IPS-18a (cell line): ENCODE data around the gene AR.

Experiments
- H3K27ac ChIP-seq: one replicate; pipeline ENCODE4 v1.5.1; 2013; ENCODE audit warnings: low read length
- H3K27me3 ChIP-seq: one replicate; pipeline ENCODE4 v1.6.1; 2013; ENCODE audit warnings: mild to moderate bottlenecking, low read length; ENCODE audit not compliant: control insufficient read depth, insufficient read depth
- H3K36me3 ChIP-seq: one replicate; pipeline ENCODE4 v1.6.1; 2013; ENCODE audit warnings: low read depth, low read length; ENCODE audit not compliant: control insufficient read depth
- H3K4me1 ChIP-seq: one replicate; pipeline ENCODE4 v1.6.1; 2013; ENCODE audit warnings: low read depth, low read length; ENCODE audit not compliant: control insufficient read depth
- H3K4me3 ChIP-seq: one replicate; pipeline ENCODE4 v1.5.1; 2013; ENCODE audit warnings: low read length
- H3K9ac ChIP-seq: one replicate; pipeline ENCODE4 v1.6.1; 2013; ENCODE audit warnings: mild to moderate bottlenecking, low read length, moderate library complexity
- H3K9me3 ChIP-seq: one replicate; pipeline ENCODE4 v1.6.1; 2013; ENCODE audit warnings: low read depth, low read length; ENCODE audit not compliant: control insufficient read depth

AR gene

DNA sequence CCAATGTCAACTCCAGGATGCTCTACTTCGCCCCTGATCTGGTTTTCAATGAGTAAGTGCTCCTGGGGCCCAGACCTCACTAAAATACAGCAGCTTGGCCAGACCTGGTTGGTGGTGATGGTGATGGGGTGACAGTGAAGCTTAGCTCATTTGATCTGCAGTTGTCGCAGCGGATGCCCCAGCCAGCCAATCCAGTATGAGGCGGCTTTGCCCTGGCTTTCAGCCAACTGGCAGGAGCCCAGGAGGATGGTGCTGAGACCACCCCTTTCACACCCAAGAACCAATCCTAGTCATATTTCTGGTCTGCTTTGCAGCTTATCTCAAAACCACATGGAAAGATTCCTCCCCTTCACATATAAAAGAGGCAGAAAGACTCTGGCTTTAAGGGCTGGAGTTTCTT lies 173.8 kb downstream of the AR start:
- Histone ChIP-seq H3K9me3 (peaks cover 12% of the 10 kb centered on the region), H3K27me3 (no peaks in the 10 kb centered on the region), H3K4me3 (no peak overlapping the region), H3K27ac (no peak overlapping the region), H3K4me1 (no peaks in the 10 kb centered on the region), H3K36me3 (no peaks in the 10 kb centered on the region), H3K9ac (no peak overlapping the region)

DNA sequence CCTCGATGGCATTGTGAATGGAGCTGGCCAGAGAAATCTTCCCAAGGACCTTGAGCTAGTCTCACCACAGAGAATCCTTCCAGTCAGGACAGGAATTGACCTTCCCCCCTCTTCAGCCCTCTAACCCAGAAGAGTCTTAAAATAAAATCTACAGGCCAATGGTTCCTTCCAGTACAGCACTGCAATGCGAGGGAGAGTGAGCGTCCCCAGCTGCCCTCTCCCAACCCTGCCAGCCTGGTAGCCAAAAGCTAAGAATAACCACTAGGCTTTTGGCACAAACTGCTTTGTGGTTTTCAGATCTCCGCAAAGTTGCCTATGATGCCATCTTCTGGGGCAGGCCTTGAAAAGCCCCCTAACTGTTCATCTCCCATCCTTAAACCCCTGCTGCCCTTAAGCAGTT lies 175.1 kb downstream of the AR start:
- Histone ChIP-seq H3K9me3 (peaks cover 12% of the 10 kb centered on the region), H3K4me3 (no peak overlapping the region), H3K27me3 (no peaks in the 10 kb centered on the region), H3K27ac (no peak overlapping the region), H3K4me1 (no peaks in the 10 kb centered on the region), H3K9ac (no peak overlapping the region), H3K36me3 (no peaks in the 10 kb centered on the region)

GRCh38 chrX:67720344-67720743 lies 176.5 kb downstream of the AR start:
- no peak overlapping the region for H3K27ac ChIP-seq
- H3K9ac ChIP-seq = no peak overlapping the region
- H3K36me3 ChIP-seq = no peaks in the 10 kb centered on the region
- H3K9me3 ChIP-seq = peaks cover 12% of the 10 kb centered on the region
- no peaks in the 10 kb centered on the region for H3K4me1 ChIP-seq
- no peak overlapping the region for H3K4me3 ChIP-seq
- no peaks in the 10 kb centered on the region for H3K27me3 ChIP-seq

GRCh38 chrX:67721321-67721720 lies 177.5 kb downstream of the AR start:
- H3K9me3 ChIP-seq = peaks cover 9% of the 10 kb centered on the region
- H3K4me1 ChIP-seq = no peaks in the 10 kb centered on the region
- no peak overlapping the region for H3K9ac ChIP-seq
- H3K36me3 ChIP-seq = no peaks in the 10 kb centered on the region
- no peak overlapping the region for H3K4me3 ChIP-seq
- no peak overlapping the region for H3K27ac ChIP-seq
- H3K27me3 ChIP-seq = no peaks in the 10 kb centered on the region

GRCh38 chrX:67723580-67724351 lies 179.9 kb downstream of the AR start:
- no peak overlapping the region for H3K27ac ChIP-seq

DNA sequence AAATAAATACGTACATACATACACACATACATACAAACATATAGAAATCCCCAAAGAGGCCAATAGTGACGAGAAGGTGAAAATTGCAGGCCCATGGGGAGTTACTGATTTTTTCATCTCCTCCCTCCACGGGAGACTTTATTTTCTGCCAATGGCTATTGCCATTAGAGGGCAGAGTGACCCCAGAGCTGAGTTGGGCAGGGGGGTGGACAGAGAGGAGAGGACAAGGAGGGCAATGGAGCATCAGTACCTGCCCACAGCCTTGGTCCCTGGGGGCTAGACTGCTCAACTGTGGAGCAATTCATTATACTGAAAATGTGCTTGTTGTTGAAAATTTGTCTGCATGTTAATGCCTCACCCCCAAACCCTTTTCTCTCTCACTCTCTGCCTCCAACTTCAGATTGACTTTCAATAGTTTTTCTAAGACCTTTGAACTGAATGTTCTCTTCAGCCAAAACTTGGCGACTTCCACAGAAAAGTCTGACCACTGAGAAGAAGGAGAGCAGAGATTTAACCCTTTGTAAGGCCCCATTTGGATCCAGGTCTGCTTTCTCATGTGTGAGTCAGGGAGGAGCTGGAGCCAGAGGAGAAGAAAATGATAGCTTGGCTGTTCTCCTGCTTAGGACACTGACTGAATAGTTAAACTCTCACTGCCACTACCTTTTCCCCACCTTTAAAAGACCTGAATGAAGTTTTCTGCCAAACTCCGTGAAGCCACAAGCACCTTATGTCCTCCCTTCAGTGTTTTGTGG lies 180.7 kb downstream of the AR start:
- H3K27ac ChIP-seq = no peak overlapping the region

More at GRCh38 chrX:67723580-67724351, 179.9 kb downstream of the AR start:
- Histone ChIP-seq H3K36me3 (no peaks in the 10 kb centered on the region), H3K9ac (no peak overlapping the region), H3K27me3 (no peaks in the 10 kb centered on the region), H3K9me3 (peaks cover 7% of the 10 kb centered on the region), H3K4me3 (no peak overlapping the region), H3K4me1 (no peaks in the 10 kb centered on the region)

GRCh38 chrX:67725471-67725870 lies 181.7 kb downstream of the AR start:
- Histone ChIP-seq H3K4me1 (no peaks in the 10 kb centered on the region), H3K27me3 (no peaks in the 10 kb centered on the region), H3K9me3 (peaks cover 14% of the 10 kb centered on the region), H3K27ac (no peak overlapping the region), H3K4me3 (no peak overlapping the region), H3K9ac (no peak overlapping the region), H3K36me3 (no peaks in the 10 kb centered on the region)

More for the DNA sequence above, 180.7 kb downstream of the AR start:
- H3K4me1 ChIP-seq = no peaks in the 10 kb centered on the region
- H3K4me3 ChIP-seq = no peak overlapping the region
- H3K27me3 ChIP-seq = no peaks in the 10 kb centered on the region
- peaks cover 12% of the 10 kb centered on the region for H3K9me3 ChIP-seq
- no peaks in the 10 kb centered on the region for H3K36me3 ChIP-seq
- no peak overlapping the region for H3K9ac ChIP-seq

DNA sequence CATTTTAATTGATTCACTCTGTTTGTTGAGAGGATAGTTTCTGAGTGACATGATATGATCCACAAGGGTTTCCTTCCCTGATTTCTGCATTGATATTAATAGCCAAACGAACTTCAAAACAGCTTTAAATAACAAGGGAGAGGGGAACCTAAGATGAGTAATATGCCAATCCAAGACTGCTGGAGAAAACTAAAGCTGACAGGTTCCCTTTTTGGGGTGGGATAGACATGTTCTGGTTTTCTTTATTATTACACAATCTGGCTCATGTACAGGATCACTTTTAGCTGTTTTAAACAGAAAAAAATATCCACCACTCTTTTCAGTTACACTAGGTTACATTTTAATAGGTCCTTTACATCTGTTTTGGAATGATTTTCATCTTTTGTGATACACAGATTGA lies 182.2 kb downstream of the AR start:
- Histone ChIP-seq H3K36me3 (no peaks in the 10 kb centered on the region), H3K9ac (no peak overlapping the region), H3K27ac (no peak overlapping the region), H3K4me1 (no peaks in the 10 kb centered on the region), H3K9me3 (peaks cover 14% of the 10 kb centered on the region), H3K27me3 (no peaks in the 10 kb centered on the region), H3K4me3 (no peak overlapping the region)

DNA sequence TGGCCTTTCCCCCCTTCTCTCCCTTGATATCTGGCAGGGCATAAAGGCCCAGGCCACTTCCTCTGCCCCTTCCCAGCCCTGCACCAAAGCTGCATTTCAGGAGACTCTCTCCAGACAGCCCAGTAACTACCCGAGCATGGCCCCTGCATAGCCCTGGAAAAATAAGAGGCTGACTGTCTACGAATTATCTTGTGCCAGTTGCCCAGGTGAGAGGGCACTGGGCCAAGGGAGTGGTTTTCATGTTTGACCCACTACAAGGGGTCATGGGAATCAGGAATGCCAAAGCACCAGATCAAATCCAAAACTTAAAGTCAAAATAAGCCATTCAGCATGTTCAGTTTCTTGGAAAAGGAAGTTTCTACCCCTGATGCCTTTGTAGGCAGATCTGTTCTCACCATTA lies 183.8 kb downstream of the AR start:
- Histone ChIP-seq H3K9me3 (peaks cover 14% of the 10 kb centered on the region), H3K27ac (no peak overlapping the region), H3K4me3 (no peak overlapping the region), H3K27me3 (no peaks in the 10 kb centered on the region), H3K36me3 (no peaks in the 10 kb centered on the region), H3K4me1 (no peaks in the 10 kb centered on the region), H3K9ac (no peak overlapping the region)

DNA sequence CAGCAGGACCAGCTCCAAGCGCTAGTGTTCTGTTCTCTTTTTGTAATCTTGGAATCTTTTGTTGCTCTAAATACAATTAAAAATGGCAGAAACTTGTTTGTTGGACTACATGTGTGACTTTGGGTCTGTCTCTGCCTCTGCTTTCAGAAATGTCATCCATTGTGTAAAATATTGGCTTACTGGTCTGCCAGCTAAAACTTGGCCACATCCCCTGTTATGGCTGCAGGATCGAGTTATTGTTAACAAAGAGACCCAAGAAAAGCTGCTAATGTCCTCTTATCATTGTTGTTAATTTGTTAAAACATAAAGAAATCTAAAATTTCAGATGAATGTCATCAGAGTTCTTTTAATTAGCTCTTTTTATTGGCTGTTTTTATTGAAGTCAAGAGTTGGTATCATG lies 186.5 kb downstream of the AR start:
- H3K27me3 ChIP-seq = no peaks in the 10 kb centered on the region
- H3K27ac ChIP-seq = no peak overlapping the region
- H3K9me3 ChIP-seq = peaks cover 18% of the 10 kb centered on the region
- no peaks in the 10 kb centered on the region for H3K4me1 ChIP-seq
- no peak overlapping the region for H3K4me3 ChIP-seq
- no peak overlapping the region for H3K9ac ChIP-seq
- no peaks in the 10 kb centered on the region for H3K36me3 ChIP-seq

GRCh38 chrX:67731061-67731460 lies 187.2 kb downstream of the AR start:
- Histone ChIP-seq H3K4me1 (no peaks in the 10 kb centered on the region), H3K36me3 (no peaks in the 10 kb centered on the region), H3K27ac (no peak overlapping the region), H3K27me3 (no peaks in the 10 kb centered on the region), H3K9me3 (peaks cover 18% of the 10 kb centered on the region), H3K4me3 (no peak overlapping the region), H3K9ac (no peak overlapping the region)

DNA sequence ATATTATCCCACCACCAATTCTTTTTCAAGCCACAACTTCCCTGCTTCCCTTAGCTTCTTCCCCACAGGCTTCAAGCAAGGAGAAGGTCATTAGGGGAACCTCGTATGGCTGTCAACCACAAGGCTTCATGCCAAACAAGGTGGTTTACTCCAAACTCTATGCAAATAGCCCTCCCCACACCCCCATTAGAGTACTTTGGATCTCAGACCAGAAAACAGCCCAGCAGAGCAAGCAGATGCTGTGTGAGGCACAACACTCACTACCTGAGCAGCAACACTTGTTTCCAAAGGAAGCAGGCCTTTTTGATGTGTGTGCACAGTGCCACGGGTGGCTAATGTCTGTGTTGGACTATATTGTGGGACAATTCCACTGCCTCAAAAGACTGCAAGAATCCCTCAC lies 189.0 kb downstream of the AR start:
- Histone ChIP-seq H3K9me3 (peaks cover 14% of the 10 kb centered on the region), H3K36me3 (no peaks in the 10 kb centered on the region), H3K9ac (no peak overlapping the region), H3K4me1 (no peaks in the 10 kb centered on the region), H3K4me3 (no peak overlapping the region), H3K27me3 (no peaks in the 10 kb centered on the region), H3K27ac (no peak overlapping the region)
